Measurements from ENCODE around the gene ITGB2. TPM values are rescaled to one million over a fixed set of nuclear protein-coding genes. Genes with fewer than 3 reads are reported as not detected.

The ITGB2 gene
- total RNA-seq, 2 donors from 2014 or later, result 1.6 to 2.3 TPM

DNA sequence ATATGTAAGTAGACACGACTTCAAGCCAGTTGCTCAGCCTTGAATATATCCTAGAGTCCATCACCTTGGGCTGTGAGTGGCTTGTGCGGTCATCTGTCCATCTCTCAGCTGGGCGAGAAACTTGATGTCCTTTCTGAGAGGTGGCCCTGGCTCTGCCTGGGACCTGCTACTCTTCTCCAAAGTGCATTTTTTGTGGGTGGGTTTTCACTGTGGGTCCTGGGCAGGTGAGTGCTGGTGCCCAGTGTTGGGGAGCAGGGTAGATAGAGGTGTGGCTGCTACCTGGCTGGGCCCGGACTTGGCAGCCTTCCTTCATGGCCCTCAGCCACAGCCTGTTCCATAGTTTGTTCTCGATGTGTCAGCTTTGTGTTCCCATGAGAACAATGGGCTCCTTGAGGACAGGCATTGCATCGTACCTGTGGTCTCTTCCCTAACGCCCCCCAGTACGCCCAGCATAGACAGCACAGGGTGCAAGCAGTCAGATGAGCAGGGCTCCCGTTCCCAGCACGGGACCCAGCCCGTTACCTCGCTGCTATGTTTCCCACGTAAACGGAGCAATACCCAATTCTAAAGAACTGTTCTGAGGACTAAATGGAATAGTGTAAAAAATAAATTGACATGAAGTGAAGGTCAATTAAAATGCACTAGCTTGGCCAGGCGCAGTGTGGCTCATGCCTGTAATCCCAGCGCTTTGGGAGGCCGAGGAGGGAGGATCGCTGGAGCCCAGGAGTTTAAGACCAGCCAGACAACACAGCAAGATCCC, 18.3 kb upstream of the ITGB2 start:
- H3K27ac ChIP-seq (ENCODE audit: low read depth, low read length), result no peak overlapping the region
- H3K9me3 ChIP-seq (ENCODE audit: control insufficient read depth, low read length), result no peaks in the 10 kb centered on the region
- TF ChIP-seq, protein P1, sequence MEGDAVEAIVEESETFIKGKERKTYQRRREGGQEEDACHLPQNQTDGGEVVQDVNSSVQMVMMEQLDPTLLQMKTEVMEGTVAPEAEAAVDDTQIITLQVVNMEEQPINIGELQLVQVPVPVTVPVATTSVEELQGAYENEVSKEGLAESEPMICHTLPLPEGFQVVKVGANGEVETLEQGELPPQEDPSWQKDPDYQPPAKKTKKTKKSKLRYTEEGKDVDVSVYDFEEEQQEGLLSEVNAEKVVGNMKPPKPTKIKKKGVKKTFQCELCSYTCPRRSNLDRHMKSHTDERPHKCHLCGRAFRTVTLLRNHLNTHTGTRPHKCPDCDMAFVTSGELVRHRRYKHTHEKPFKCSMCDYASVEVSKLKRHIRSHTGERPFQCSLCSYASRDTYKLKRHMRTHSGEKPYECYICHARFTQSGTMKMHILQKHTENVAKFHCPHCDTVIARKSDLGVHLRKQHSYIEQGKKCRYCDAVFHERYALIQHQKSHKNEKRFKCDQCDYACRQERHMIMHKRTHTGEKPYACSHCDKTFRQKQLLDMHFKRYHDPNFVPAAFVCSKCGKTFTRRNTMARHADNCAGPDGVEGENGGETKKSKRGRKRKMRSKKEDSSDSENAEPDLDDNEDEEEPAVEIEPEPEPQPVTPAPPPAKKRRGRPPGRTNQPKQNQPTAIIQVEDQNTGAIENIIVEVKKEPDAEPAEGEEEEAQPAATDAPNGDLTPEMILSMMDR (conservative IDR thresholded peaks at IDR 0.05), result no peak

DNA sequence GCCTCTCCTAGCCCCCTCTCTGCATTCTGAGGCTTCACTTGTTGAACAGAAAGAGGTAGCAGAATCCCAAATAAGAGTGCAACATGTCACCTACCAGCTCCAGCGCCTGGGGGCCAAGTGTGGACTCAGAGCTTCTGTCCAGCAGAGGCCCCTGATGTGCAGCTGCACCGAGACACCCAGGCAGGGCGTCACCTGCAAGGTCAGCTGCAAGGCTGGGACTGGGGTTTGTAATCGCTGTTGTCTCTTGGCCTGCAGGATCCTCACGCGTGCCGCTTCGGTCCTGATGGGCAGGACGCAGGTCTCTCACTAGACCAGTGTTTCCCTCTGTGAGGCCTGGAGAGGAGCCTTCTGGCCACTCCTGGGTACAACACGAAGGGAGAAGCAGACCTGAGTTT, 14.8 kb upstream of the ITGB2 start:
- DNase-seq, result peak; percentile 41
- Histone ChIP-seq H3K4me1 (ENCODE audit: control insufficient read depth, insufficient read depth, low read length) (peaks cover 3% of the 10 kb centered on the region), H3K4me3 (ENCODE audit: low read length) (no peak overlapping the region), H3K27ac (ENCODE audit: low read depth, low read length) (no peak overlapping the region), H3K9ac (ENCODE audit: extremely low read depth, low read length, poor library complexity, severe bottlenecking) (no peak overlapping the region), H3K36me3 (ENCODE audit: control insufficient read depth, insufficient read depth, low read length) (no peaks in the 10 kb centered on the region), H3K27me3 (ENCODE audit: control insufficient read depth, insufficient read depth, low read length, poor library complexity, severe bottlenecking) (peaks cover 44% of the 10 kb centered on the region), H3K9me3 (ENCODE audit: control insufficient read depth, low read length) (no peaks in the 10 kb centered on the region)
- Mint-ChIP-seq H3K27me3 (ENCODE audit: insufficient read depth) (peaks cover 43% of the 10 kb centered on the region), H3K36me3 (ENCODE audit: low read depth) (no peaks in the 10 kb centered on the region), H3K4me1 (peaks cover 4% of the 10 kb centered on the region), H3K4me3 (no peak overlapping the region), H3K9me3 (no peaks in the 10 kb centered on the region), H3K27ac (no peak overlapping the region)
- WGBS, 2 experiments (ENCODE audit: insufficient coverage in 1 of 2, insufficient read length in 1 of 2), result 92 to 95% methylated on average over 10 of the region's 10 CpGs
- TF ChIP-seq, protein P1 (conservative IDR thresholded peaks at IDR 0.05), result no peak

More for the DNA sequence above, 18.3 kb upstream of the ITGB2 start:
- Histone ChIP-seq H3K36me3 (ENCODE audit: control insufficient read depth, insufficient read depth, low read length) (peaks cover 11% of the 10 kb centered on the region), H3K4me1 (ENCODE audit: control insufficient read depth, insufficient read depth, low read length) (peaks cover 7% of the 10 kb centered on the region), H3K4me3 (ENCODE audit: low read length) (peak overlapping the region; percentile 96), H3K9ac (ENCODE audit: extremely low read depth, low read length, poor library complexity, severe bottlenecking) (peak overlapping the region; percentile 61), H3K27me3 (ENCODE audit: control insufficient read depth, insufficient read depth, low read length, poor library complexity, severe bottlenecking) (peaks cover 10% of the 10 kb centered on the region)
- H3K9me3 Mint-ChIP-seq, result no peaks in the 10 kb centered on the region
- peak overlapping the region; percentile 87 for H3K4me3 Mint-ChIP-seq
- H3K36me3 Mint-ChIP-seq (ENCODE audit: low read depth), result peaks cover 12% of the 10 kb centered on the region
- peaks cover 13% of the 10 kb centered on the region for H3K27me3 Mint-ChIP-seq (ENCODE audit: insufficient read depth)
- H3K4me1 Mint-ChIP-seq, result peaks cover 13% of the 10 kb centered on the region
- WGBS, 2 experiments (ENCODE audit: insufficient coverage in 1 of 2, insufficient read length in 1 of 2), result 86% methylated on average over 16 to 18 of the region's 18 CpGs
- DNase-seq, result no peak
- peak overlapping the region; percentile 94 for H3K27ac Mint-ChIP-seq

- Histone ChIP-seq H3K4me3 (ENCODE audit: low read length) (no peak overlapping the region), H3K9me3 (ENCODE audit: control insufficient read depth, low read length) (no peaks in the 10 kb centered on the region), H3K4me1 (ENCODE audit: control insufficient read depth, insufficient read depth, low read length) (peaks cover 3% of the 10 kb centered on the region), H3K27me3 (ENCODE audit: control insufficient read depth, insufficient read depth, low read length, poor library complexity, severe bottlenecking) (peaks cover 49% of the 10 kb centered on the region), H3K9ac (ENCODE audit: extremely low read depth, low read length, poor library complexity, severe bottlenecking) (no peak overlapping the region), H3K36me3 (ENCODE audit: control insufficient read depth, insufficient read depth, low read length) (no peaks in the 10 kb centered on the region), H3K27ac (ENCODE audit: low read depth, low read length) (no peak overlapping the region)
- no peak for DNase-seq
- peaks cover 6% of the 10 kb centered on the region for H3K4me1 Mint-ChIP-seq
- TF ChIP-seq, protein P1 (conservative IDR thresholded peaks at IDR 0.05), result no peak
- H3K27me3 Mint-ChIP-seq (ENCODE audit: insufficient read depth), result peaks cover 49% of the 10 kb centered on the region
- H3K4me3 Mint-ChIP-seq, result no peak overlapping the region
- no peaks in the 10 kb centered on the region for H3K9me3 Mint-ChIP-seq
- no peak overlapping the region for H3K27ac Mint-ChIP-seq
- no peaks in the 10 kb centered on the region for H3K36me3 Mint-ChIP-seq (ENCODE audit: low read depth)
- 89 to 90% methylated on average over 5 to 9 of the region's 9 CpGs for WGBS, 2 experiments (ENCODE audit: insufficient coverage in 1 of 2, insufficient read length in 1 of 2)
Observed at GRCh38 chr21:44934797-44935532, 14.3 kb upstream of the ITGB2 start.
